Prostate gland (tissue), 2 donors: ENCODE results near the gene RAPGEF2.

Experiments
- POLR2A ChIP-seq: fragments of 450-650 bp; IDR thresholded peaks from one replicate; pipeline ENCODE4 v1.6.1; 2016; ENCODE audit warnings: antibody characterized with exemption, mild to moderate bottlenecking
- POLR2AphosphoS5 ChIP-seq: sonication (generic); formaldehyde crosslinking; IDR thresholded peaks from one replicate; pipeline ENCODE4 v1.6.1; 2017; ENCODE audit warnings: antibody characterized with exemption
- TF ChIP-seq, protein P1 (sequence below), 4 experiments: fragments of 200-600 bp in 2 of 4; fragments of 450-650 bp in 2 of 4; sonication (generic) in 2 of 4; IDR thresholded peaks; 1 replicate in 3 of 4; 2 replicates in 1 of 4; pipeline ENCODE4 v1.5.1; 2016 to 2019; ENCODE audit warnings: antibody characterized with exemption in 4 of 4, mild to moderate bottlenecking in 2 of 4, moderate library complexity in 2 of 4

- TF ChIP-seq, protein P1, sequence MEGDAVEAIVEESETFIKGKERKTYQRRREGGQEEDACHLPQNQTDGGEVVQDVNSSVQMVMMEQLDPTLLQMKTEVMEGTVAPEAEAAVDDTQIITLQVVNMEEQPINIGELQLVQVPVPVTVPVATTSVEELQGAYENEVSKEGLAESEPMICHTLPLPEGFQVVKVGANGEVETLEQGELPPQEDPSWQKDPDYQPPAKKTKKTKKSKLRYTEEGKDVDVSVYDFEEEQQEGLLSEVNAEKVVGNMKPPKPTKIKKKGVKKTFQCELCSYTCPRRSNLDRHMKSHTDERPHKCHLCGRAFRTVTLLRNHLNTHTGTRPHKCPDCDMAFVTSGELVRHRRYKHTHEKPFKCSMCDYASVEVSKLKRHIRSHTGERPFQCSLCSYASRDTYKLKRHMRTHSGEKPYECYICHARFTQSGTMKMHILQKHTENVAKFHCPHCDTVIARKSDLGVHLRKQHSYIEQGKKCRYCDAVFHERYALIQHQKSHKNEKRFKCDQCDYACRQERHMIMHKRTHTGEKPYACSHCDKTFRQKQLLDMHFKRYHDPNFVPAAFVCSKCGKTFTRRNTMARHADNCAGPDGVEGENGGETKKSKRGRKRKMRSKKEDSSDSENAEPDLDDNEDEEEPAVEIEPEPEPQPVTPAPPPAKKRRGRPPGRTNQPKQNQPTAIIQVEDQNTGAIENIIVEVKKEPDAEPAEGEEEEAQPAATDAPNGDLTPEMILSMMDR (IDR thresholded peaks at IDR 0.05), result no peak
- no peak for TF ChIP-seq POLR2A
- no peak for TF ChIP-seq POLR2AphosphoS5
Observed at GRCh38 chr4:159272273-159273140, 169.6 kb downstream of the RAPGEF2 start.
